Measurements from ENCODE around the gene PLCL2. TPM values are rescaled to one million over a fixed set of nuclear protein-coding genes. Genes with fewer than 3 reads are reported as not detected.
A peak's percentile ranks its signal among the peaks of the same experiment; 100 is the strongest.

Gene PLCL2
- total and polyA plus RNA-seq, 7 donors, result 4.2 to 32.7 (median 21.9) TPM

GRCh38 chr3:16913264-16913580 lies 28.5 kb downstream of the PLCL2 start:
- Histone ChIP-seq H3K4me3 (no peak overlapping the region), H3K9me3 (no peaks in the 10 kb centered on the region), H3K27ac (peak overlapping the region; percentile 48), H3K36me3 (ENCODE audit: insufficient read depth in 1 of 2, low read depth in 1 of 2) (no peaks in the 10 kb centered on the region), H3K4me1 (peaks cover 74% of the 10 kb centered on the region), H3K27me3 (ENCODE audit: insufficient read depth in 3 of 3, low read length in 2 of 3) (no peaks in the 10 kb centered on the region)
- TF ChIP-seq CTCF (IDR thresholded peaks at IDR 0.05), result no peak
- intact Hi-C loops (cut with DNase I), result no loop called here
- ATAC-seq (no peak), DNase-seq (no peak)
- WGBS, 3 donors, result 87 to 99% (median 94%) methylated on average over 2 of the region's 2 CpGs

- no peaks in the 10 kb centered on the region for H3K27me3 ChIP-seq (ENCODE audit: insufficient read depth in 3 of 3, low read length in 2 of 3)
- H3K4me3 ChIP-seq, result no peak overlapping the region
- ATAC-seq (peak; percentile 73 to 81 (median 75)), DNase-seq (no peak)
- intact Hi-C loops (cut with DNase I), result no loop called here
- peaks cover 84% of the 10 kb centered on the region for H3K4me1 ChIP-seq
- no peak for TF ChIP-seq CTCF (IDR thresholded peaks at IDR 0.05)
- peak overlapping the region; percentile 62 for H3K27ac ChIP-seq
- no peaks in the 10 kb centered on the region for H3K36me3 ChIP-seq (ENCODE audit: insufficient read depth in 1 of 2, low read depth in 1 of 2)
- WGBS, 3 donors, result 16 to 27% (median 22%) methylated on average over 5 of the region's 5 CpGs
- no peaks in the 10 kb centered on the region for H3K9me3 ChIP-seq
Measured at GRCh38 chr3:16916840-16917239, 32.1 kb downstream of the PLCL2 start.

- peak; percentile 58 to 86 (median 81) for ATAC-seq
- H3K36me3 ChIP-seq (ENCODE audit: insufficient read depth in 1 of 2, low read depth in 1 of 2), result no peaks in the 10 kb centered on the region
- H3K27ac ChIP-seq, result peak overlapping the region; percentile 62
- intact Hi-C loops (cut with DNase I), result no loop called here
- H3K27me3 ChIP-seq (ENCODE audit: insufficient read depth in 3 of 3, low read length in 2 of 3), result no peaks in the 10 kb centered on the region
- no peak for DNase-seq
- no peaks in the 10 kb centered on the region for H3K9me3 ChIP-seq
- H3K4me3 ChIP-seq, result no peak overlapping the region
- no peak for TF ChIP-seq CTCF (IDR thresholded peaks at IDR 0.05)
- peaks cover 84% of the 10 kb centered on the region for H3K4me1 ChIP-seq
Measured at GRCh38 chr3:16917256-16917935, 32.6 kb downstream of the PLCL2 start.

GRCh38 chr3:16917980-16918682 lies 33.4 kb downstream of the PLCL2 start:
- Histone ChIP-seq H3K4me3 (no peak overlapping the region), H3K4me1 (peaks cover 79% of the 10 kb centered on the region), H3K9me3 (no peaks in the 10 kb centered on the region), H3K27ac (peak overlapping the region; percentile 24), H3K27me3 (ENCODE audit: insufficient read depth in 3 of 3, low read length in 2 of 3) (no peaks in the 10 kb centered on the region), H3K36me3 (ENCODE audit: insufficient read depth in 1 of 2, low read depth in 1 of 2) (no peaks in the 10 kb centered on the region)
- ATAC-seq (no peak), DNase-seq (no peak)
- intact Hi-C loops (cut with DNase I), result no loop called here
- 72 to 80% (median 73%) methylated on average over 3 of the region's 3 CpGs for WGBS, 3 donors
- TF ChIP-seq CTCF (IDR thresholded peaks at IDR 0.05), result no peak

GRCh38 chr3:16918683-16919025 lies 33.9 kb downstream of the PLCL2 start:
- DNase-seq (no peak), ATAC-seq (no peak)
- no peak overlapping the region for H3K4me3 ChIP-seq
- peaks cover 76% of the 10 kb centered on the region for H3K4me1 ChIP-seq
- no peaks in the 10 kb centered on the region for H3K36me3 ChIP-seq (ENCODE audit: insufficient read depth in 1 of 2, low read depth in 1 of 2)
- H3K27me3 ChIP-seq (ENCODE audit: insufficient read depth in 3 of 3, low read length in 2 of 3), result no peaks in the 10 kb centered on the region
- intact Hi-C loops (cut with DNase I), result no loop called here
- H3K27ac ChIP-seq, result peak overlapping the region; percentile 24
- TF ChIP-seq CTCF (IDR thresholded peaks at IDR 0.05), result no peak
- no peaks in the 10 kb centered on the region for H3K9me3 ChIP-seq
